CD4-positive, alpha-beta T cell (primary cell): ENCODE data around the gene SLC35A3. TPM values are rescaled to one million over a fixed set of nuclear protein-coding genes. Genes with fewer than 3 reads are reported as not detected.

ENCODE experiments used
- ATAC-seq: fragments of 200-7000 bp; cut with Tn5 transposase; one replicate; pipeline ENCODE4 v1.10.0; 2022; ENCODE audit warnings: mild to moderate bottlenecking; ENCODE audit not compliant: poor library complexity
- CTCF ChIA-PET: fragments of 350-600 bp; sonication (Branson Sonifier 250); formaldehyde crosslinking; loops from one replicate; lab custom pipeline; 2021; ENCODE audit warnings: antibody characterized with exemption, inconsistent platforms; lab: Charles Lee
- POLR2A ChIA-PET: fragments of 350-600 bp; sonication (Branson Sonifier 250); formaldehyde crosslinking; loops from one replicate; lab custom pipeline; 2021; ENCODE audit warnings: antibody characterized with exemption, inconsistent platforms; lab: Charles Lee
- DNase-seq, 14 experiments: peaks; one replicate each; pipeline ENCODE4 v3.0.0-alpha.2; 2013 to 2020; ENCODE audit warnings: mixed read lengths in 2 of 14
- H3K27ac ChIP-seq, 2 donors: one replicate each; pipeline versions ENCODE4 v1.5.1 to v1.7.0; 2013; ENCODE audit warnings: low read length in 2 of 2, low read depth in 1 of 2, mild to moderate bottlenecking in 1 of 2
- H3K27me3 ChIP-seq, 2 experiments: 1 replicate in 1 of 2; 2 replicates in 1 of 2; pipeline versions ENCODE4 v1.6.1 to v1.7.0; 2013; ENCODE audit warnings: low read length in 2 of 2, control low read depth in 1 of 2, mild to moderate bottlenecking in 1 of 2, moderate library complexity in 1 of 2; ENCODE audit not compliant: insufficient read depth in 2 of 2, control insufficient read depth in 1 of 2
- H3K36me3 ChIP-seq: one replicate; pipeline ENCODE4 v1.6.1; 2013; ENCODE audit warnings: low read length, control low read depth; ENCODE audit not compliant: insufficient read depth
- H3K4me1 ChIP-seq: one replicate; pipeline ENCODE4 v1.6.1; 2013; ENCODE audit warnings: low read length, control low read depth; ENCODE audit not compliant: insufficient read depth
- H3K4me3 ChIP-seq: one replicate; pipeline ENCODE4 v1.5.1; 2013; ENCODE audit warnings: mild to moderate bottlenecking, low read length, moderate library complexity
- H3K9me3 ChIP-seq, 2 experiments: 1 replicate in 1 of 2; 2 replicates in 1 of 2; pipeline versions ENCODE4 v1.6.1 to v1.7.0; 2013; ENCODE audit warnings: low read length in 2 of 2, mild to moderate bottlenecking in 2 of 2, control low read depth in 1 of 2, moderate library complexity in 1 of 2; ENCODE audit not compliant: control insufficient read depth in 1 of 2, insufficient read depth in 1 of 2
- H3K27ac Mint-ChIP-seq: one replicate; pipeline ENCODE4 v1.8.0; 2020; ENCODE audit warnings: mixed read lengths
- H3K27me3 Mint-ChIP-seq: one replicate; pipeline ENCODE4 v1.8.0; 2021; ENCODE audit warnings: mixed read lengths
- H3K36me3 Mint-ChIP-seq: one replicate; pipeline ENCODE4 v1.8.0; 2021; ENCODE audit warnings: low read depth, mixed read lengths
- H3K4me1 Mint-ChIP-seq: one replicate; pipeline ENCODE4 v1.8.0; 2021; ENCODE audit warnings: low read depth, mixed read lengths
- H3K4me3 Mint-ChIP-seq: one replicate; pipeline ENCODE4 v1.8.0; 2020; ENCODE audit warnings: mild to moderate bottlenecking, mixed read lengths
- H3K9me3 Mint-ChIP-seq: one replicate; pipeline ENCODE4 v1.8.0; 2020; ENCODE audit warnings: mixed read lengths
- CTCF ChIP-seq: fragments of 200-600 bp; IDR thresholded peaks from one replicate; pipeline ENCODE4 v1.8.0; 2022; ENCODE audit warnings: antibody characterized with exemption, mild to moderate bottlenecking
- intact Hi-C, 2 experiments: fragments of 100-400 bp; cut with DNase I in 1 of 2; cut with micrococcal nuclease in 1 of 2; formaldehyde crosslinking; loops; one replicate each; pipeline versions ENCODE4 v1.15.1 to v1.9.0; 2023 to 2025; cut with DNase I, micrococcal nuclease
- total RNA-seq, 174 experiments: library from RNA in 2 of 174; stranded (reverse) in 2 of 174; gene quantifications; one replicate each; pipeline ENCODE4 v1.2.3 and lab custom pipeline; 2021 to 2026

SLC35A3 gene
- total RNA-seq, 2 experiments from 2014 or later: 20.2 to 24.6 TPM

- H3K36me3 Mint-ChIP-seq: peaks cover 69% of the 10 kb centered on the region
- Histone ChIP-seq H3K36me3 (peaks cover 15% of the 10 kb centered on the region), H3K27ac (no peak overlapping the region), H3K27me3 (no peaks in the 10 kb centered on the region), H3K4me3 (no peak overlapping the region), H3K9me3 (no peaks in the 10 kb centered on the region), H3K4me1 (peaks cover 18% of the 10 kb centered on the region)
- DNase-seq (no peak), ATAC-seq (no peak)
- CTCF ChIA-PET: interaction anchor here (1.2 kb wide), 1 partner anchor 9 kb away, joined by 3 read pairs; no protein-coding TSS in a partner anchor
- H3K27me3 Mint-ChIP-seq: no peaks in the 10 kb centered on the region
- intact Hi-C loops: no loop called here
- no peak overlapping the region for H3K4me3 Mint-ChIP-seq
- H3K4me1 Mint-ChIP-seq: peaks cover 68% of the 10 kb centered on the region
- no peak overlapping the region for H3K27ac Mint-ChIP-seq
- H3K9me3 Mint-ChIP-seq: no peaks in the 10 kb centered on the region
- no peak for TF ChIP-seq CTCF
- POLR2A ChIA-PET: interaction anchor here (0.6 to 0.8 kb wide), 2 partner anchors 12 to 1270 kb away, joined by 3 to 5 read pairs; no protein-coding TSS in a partner anchor
These were observed 82.1 kb downstream of the SLC35A3 start for GRCh38 chr1:100051893-100052292.

- H3K4me1 ChIP-seq: peaks cover 8% of the 10 kb centered on the region
- H3K27me3 ChIP-seq: no peaks in the 10 kb centered on the region
- no peak for ATAC-seq
- no peaks in the 10 kb centered on the region for H3K9me3 Mint-ChIP-seq
- H3K4me1 Mint-ChIP-seq: peaks cover 59% of the 10 kb centered on the region
- peaks cover 77% of the 10 kb centered on the region for H3K36me3 Mint-ChIP-seq
- no peak overlapping the region for H3K27ac ChIP-seq
- no peaks in the 10 kb centered on the region for H3K27me3 Mint-ChIP-seq
- H3K27ac Mint-ChIP-seq: no peak overlapping the region
- ChIA-PET POLR2A (interaction anchor here (0.6 kb wide), 1 partner anchor 154 kb away, joined by 3 read pairs; no protein-coding TSS in a partner anchor), CTCF (no interaction called here)
- intact Hi-C loops: no loop called here
- no peak overlapping the region for H3K4me3 Mint-ChIP-seq
- no peak for DNase-seq
- TF ChIP-seq CTCF: no peak
- H3K4me3 ChIP-seq: no peak overlapping the region
- H3K36me3 ChIP-seq: peaks cover 28% of the 10 kb centered on the region
- H3K9me3 ChIP-seq: no peaks in the 10 kb centered on the region
These were observed 83.3 kb downstream of the SLC35A3 start for GRCh38 chr1:100053119-100053518.

DNA sequence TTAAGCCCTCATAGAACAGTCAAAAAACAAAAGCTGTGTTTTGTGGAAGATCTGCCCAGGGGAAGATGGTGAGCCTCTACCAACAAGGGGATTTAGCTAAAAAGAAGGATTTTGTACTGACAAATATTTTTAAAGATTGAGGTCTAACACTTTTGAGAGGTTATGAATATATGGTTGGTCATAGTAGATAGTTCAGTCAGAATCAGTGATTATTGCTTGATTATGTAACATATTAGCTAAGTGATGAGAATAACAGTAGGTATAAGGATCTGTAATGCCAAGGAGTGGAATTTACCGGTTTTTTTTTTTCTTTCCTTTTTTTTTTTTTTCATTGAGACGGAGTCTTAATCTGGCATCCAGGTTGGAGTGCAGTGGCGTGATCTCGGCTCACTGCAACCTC is 83.9 kb downstream of the SLC35A3 start:
- no peaks in the 10 kb centered on the region for H3K9me3 ChIP-seq
- H3K27me3 ChIP-seq: no peaks in the 10 kb centered on the region
- Mint-ChIP-seq H3K4me3 (no peak overlapping the region), H3K9me3 (no peaks in the 10 kb centered on the region), H3K4me1 (peaks cover 53% of the 10 kb centered on the region), H3K27me3 (no peaks in the 10 kb centered on the region), H3K36me3 (peaks cover 78% of the 10 kb centered on the region), H3K27ac (no peak overlapping the region)
- H3K27ac ChIP-seq: no peak overlapping the region
- CTCF ChIA-PET: no interaction called here
- POLR2A ChIA-PET: interaction anchor here (0.6 kb wide), 1 partner anchor 153 kb away, joined by 3 read pairs; no protein-coding TSS in a partner anchor
- H3K4me1 ChIP-seq: peaks cover 3% of the 10 kb centered on the region
- ATAC-seq: no peak
- no peak overlapping the region for H3K4me3 ChIP-seq
- H3K36me3 ChIP-seq: peaks cover 34% of the 10 kb centered on the region
- no peak for TF ChIP-seq CTCF
- DNase-seq: no peak
- intact Hi-C loops: no loop called here
